Ovary (tissue), 9 donors: ENCODE results near the gene IRF8. TPM values are rescaled to one million over a fixed set of nuclear protein-coding genes. Genes with fewer than 3 reads are reported as not detected.

Source experiments
- DNase-seq, 5 donors: peaks; one replicate each; pipeline ENCODE4 v3.0.0-alpha.2; 2019 to 2020
- H3K27ac ChIP-seq, 2 donors: fragments of 200-600 bp; one replicate each; pipeline versions ENCODE4 v1.5.1 to v1.8.0; 2019 to 2022
- H3K27me3 ChIP-seq: fragments of 200-600 bp; one replicate; pipeline ENCODE4 v1.8.0; 2022
- H3K36me3 ChIP-seq: fragments of 200-600 bp; sonication (generic); one replicate; pipeline ENCODE4 v1.5.1; 2019
- H3K4me1 ChIP-seq: one replicate; pipeline ENCODE4 v1.8.1; 2013; ENCODE audit warnings: mild to moderate bottlenecking, moderate library complexity; ENCODE audit not compliant: insufficient read depth
- H3K4me3 ChIP-seq: fragments of 200-600 bp; sonication (generic); one replicate; pipeline ENCODE4 v1.5.1; 2017
- H3K9me3 ChIP-seq, 2 donors: fragments of 200-600 bp in 1 of 2; sonication (generic) in 1 of 2; one replicate each; pipeline versions ENCODE4 v1.5.1 to v1.8.1; 2013 to 2019; ENCODE audit warnings: mild to moderate bottlenecking in 1 of 2, moderate library complexity in 1 of 2
- CTCF ChIP-seq, 3 donors: fragments of 450-650 bp in 2 of 3; fragments of 200-600 bp in 1 of 3; IDR thresholded peaks; one replicate each; pipeline versions ENCODE4 v1.5.1 to v1.8.0; 2016 to 2022; ENCODE audit warnings: antibody characterized with exemption in 3 of 3, mild to moderate bottlenecking in 1 of 3
- EP300 ChIP-seq: sonication (generic); formaldehyde crosslinking; IDR thresholded peaks from one replicate; pipeline ENCODE4 v1.6.1; 2017; ENCODE audit warnings: antibody characterized with exemption
- POLR2A ChIP-seq: fragments of 450-650 bp; IDR thresholded peaks from one replicate; pipeline ENCODE4 v1.6.1; 2017; ENCODE audit warnings: antibody characterized with exemption, mild to moderate bottlenecking, moderate library complexity
- WGBS, 3 donors: extraction: QIAGEN DNeasy Blood & Tissue Kit in 1 of 3; methylation state at CpG; one replicate each; pipeline versions ENCODE4 v1.1.5 to v1.1.7; 2013 to 2017; 5-methylcytosine and 5-hydroxymethylcytosine counted together
- intact Hi-C, 4 donors: fragments of 100-400 bp; cut with DNase I; formaldehyde crosslinking; loops; one replicate each; pipeline versions ENCODE4 v1.11.0 to v1.15.1; 2022 to 2023
- polyA plus RNA-seq, 2 donors: library from polyadenylated mRNA; stranded (reverse); fragments of 200-250 nt in 1 of 2; fragments of 350-450 nt in 1 of 2; fragmentation: Illumina TruSeq in 1 of 2; extraction: RNeasy Lipid Tissue Mini Kit (QIAGEN cat#74804) in 1 of 2; gene quantifications; one replicate each; pipeline ENCODE4 v1.2.3, GENCODE V29; 2013 to 2014
- total RNA-seq, 7 donors: library from RNA; depleted of rRNA in 2 of 7; stranded (reverse); fragments of >200 nt in 2 of 7; fragmentation: NEBNext Ultra II Directional in 3 of 7; extraction: Animal tissue kit (Norgen Biotek cat#: 25700) in 3 of 7; gene quantifications; one replicate each; pipeline versions ENCODE4 v1.1.0 to v1.2.4, GENCODE V29; 2016 to 2023
- donor health status: DM: no; HTN: no; CAD: no; lungs with moderate emphysema.
- donor health status: DM: no; HTN: no; CAD: no.
- donor health status: Bipolar disorder and iron deficiency.
- donor health status: DM: yes; HTN: yes; CAD: no.
- donor health status: DM: no; HTN: no; CAD: no.
- donor health status: DM: yes; HTN: yes; CAD: no.

IRF8 gene
- total and polyA plus RNA-seq, 9 donors: 1.8 to 24.1 (median 3.6) TPM

- Histone ChIP-seq H3K4me1 (no peaks in the 10 kb centered on the region), H3K27ac (no peak overlapping the region), H3K36me3 (no peaks in the 10 kb centered on the region), H3K27me3 (no peaks in the 10 kb centered on the region), H3K9me3 (no peaks in the 10 kb centered on the region), H3K4me3 (no peak overlapping the region)
- intact Hi-C loops: no loop called here
- no peak for DNase-seq
- WGBS, 3 donors: 83 to 87% (median 85%) methylated on average over 13 of the region's 13 CpGs
- TF ChIP-seq POLR2A (no peak), EP300 (no peak), CTCF (IDR thresholded peaks at IDR 0.05) (no peak)
Measured at GRCh38 chr16:85946541-85947124, 47.7 kb downstream of the IRF8 start.

GRCh38 chr16:85947230-85948137 lies 48.5 kb downstream of the IRF8 start:
- DNase-seq: no peak
- H3K27me3 ChIP-seq: no peaks in the 10 kb centered on the region
- intact Hi-C loops: no loop called here
- no peak overlapping the region for H3K4me3 ChIP-seq
- no peaks in the 10 kb centered on the region for H3K36me3 ChIP-seq
- WGBS, 3 donors: 83 to 89% (median 87%) methylated on average over 32 of the region's 32 CpGs
- TF ChIP-seq POLR2A (no peak), EP300 (no peak), CTCF (IDR thresholded peaks at IDR 0.05) (no peak)
- no peak overlapping the region for H3K27ac ChIP-seq
- no peaks in the 10 kb centered on the region for H3K4me1 ChIP-seq
- H3K9me3 ChIP-seq: no peaks in the 10 kb centered on the region

GRCh38 chr16:85948138-85948509 lies 49.2 kb downstream of the IRF8 start:
- Histone ChIP-seq H3K27me3 (no peaks in the 10 kb centered on the region), H3K9me3 (no peaks in the 10 kb centered on the region), H3K36me3 (no peaks in the 10 kb centered on the region), H3K4me3 (no peak overlapping the region), H3K27ac (no peak overlapping the region), H3K4me1 (no peaks in the 10 kb centered on the region)
- no peak for DNase-seq
- intact Hi-C loops: no loop called here
- no peak for TF ChIP-seq POLR2A
- TF ChIP-seq EP300: no peak
- no peak for TF ChIP-seq CTCF (IDR thresholded peaks at IDR 0.05)
- 93 to 95% (median 95%) methylated on average over 20 of the region's 20 CpGs for WGBS, 3 donors

GRCh38 chr16:85948616-85949265 lies 49.8 kb downstream of the IRF8 start:
- no peaks in the 10 kb centered on the region for H3K9me3 ChIP-seq
- no peaks in the 10 kb centered on the region for H3K4me1 ChIP-seq
- H3K36me3 ChIP-seq: no peaks in the 10 kb centered on the region
- intact Hi-C loops: no loop called here
- TF ChIP-seq EP300: no peak
- no peak for TF ChIP-seq POLR2A
- no peak for TF ChIP-seq CTCF (IDR thresholded peaks at IDR 0.05)
- H3K27me3 ChIP-seq: no peaks in the 10 kb centered on the region
- no peak for DNase-seq
- H3K4me3 ChIP-seq: no peak overlapping the region
- 86 to 89% (median 86%) methylated on average over 14 of the region's 14 CpGs for WGBS, 3 donors
- no peak overlapping the region for H3K27ac ChIP-seq
